ENCODE measurements around the gene GIMAP5.

DNA sequence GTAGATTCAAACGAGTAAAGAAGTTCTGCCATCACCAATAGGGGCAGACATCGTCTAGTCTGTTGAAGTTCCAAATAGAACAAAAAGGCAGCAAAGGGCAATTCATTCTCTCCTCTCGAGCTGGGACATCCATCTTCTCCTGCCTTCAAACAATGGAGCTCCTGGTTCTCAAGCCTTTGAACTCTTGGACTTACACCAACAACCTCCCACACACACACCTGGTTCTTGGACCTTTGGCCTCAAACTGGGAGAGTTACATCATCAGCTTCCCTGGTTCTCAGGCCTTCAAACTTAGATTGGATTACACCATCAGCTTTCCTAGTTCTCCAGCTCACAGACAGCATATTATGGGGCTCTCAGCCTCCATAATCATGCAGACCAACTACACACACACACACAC is 9.8 kb upstream of the GIMAP5 start:
- TF ChIP-seq, protein P1, sequence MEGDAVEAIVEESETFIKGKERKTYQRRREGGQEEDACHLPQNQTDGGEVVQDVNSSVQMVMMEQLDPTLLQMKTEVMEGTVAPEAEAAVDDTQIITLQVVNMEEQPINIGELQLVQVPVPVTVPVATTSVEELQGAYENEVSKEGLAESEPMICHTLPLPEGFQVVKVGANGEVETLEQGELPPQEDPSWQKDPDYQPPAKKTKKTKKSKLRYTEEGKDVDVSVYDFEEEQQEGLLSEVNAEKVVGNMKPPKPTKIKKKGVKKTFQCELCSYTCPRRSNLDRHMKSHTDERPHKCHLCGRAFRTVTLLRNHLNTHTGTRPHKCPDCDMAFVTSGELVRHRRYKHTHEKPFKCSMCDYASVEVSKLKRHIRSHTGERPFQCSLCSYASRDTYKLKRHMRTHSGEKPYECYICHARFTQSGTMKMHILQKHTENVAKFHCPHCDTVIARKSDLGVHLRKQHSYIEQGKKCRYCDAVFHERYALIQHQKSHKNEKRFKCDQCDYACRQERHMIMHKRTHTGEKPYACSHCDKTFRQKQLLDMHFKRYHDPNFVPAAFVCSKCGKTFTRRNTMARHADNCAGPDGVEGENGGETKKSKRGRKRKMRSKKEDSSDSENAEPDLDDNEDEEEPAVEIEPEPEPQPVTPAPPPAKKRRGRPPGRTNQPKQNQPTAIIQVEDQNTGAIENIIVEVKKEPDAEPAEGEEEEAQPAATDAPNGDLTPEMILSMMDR (IDR thresholded peaks at IDR 0.05) = no peak
- TF ChIP-seq ZFX (IDR thresholded peaks at IDR 0.05; ENCODE audit: borderline replicate concordance) = no peak

All from 22Rv1 (cell line).